ENCODE measurements around the gene CYFIP1.
"Not testable (repeated sequence)": the region's sequence is repeated elsewhere in the genome, so short reads cannot be mapped to it uniquely, and the experiment has no call there.

Gene CYFIP1

GRCh38 chr15:22980189-22981050 is at the start of gene CYFIP1:
TSS of gene CYFIP1 (minus strand) at chr15:22980368. CDS start at chr15:22947285, 33,083 bp downstream.
- DNase-seq, result peak; percentile 90

- DNase-seq, result no peak
These were observed 46.0 kb upstream of the CYFIP1 start for GRCh38 chr15:23026218-23026617.

GRCh38 chr15:23022156-23022555 is 42.0 kb upstream of the CYFIP1 start:
- no peak for DNase-seq

- DNase-seq, result no peak
These were observed 34.3 kb upstream of the CYFIP1 start for GRCh38 chr15:23014394-23015000.

GRCh38 chr15:23013681-23014080 is 33.5 kb upstream of the CYFIP1 start:
- DNase-seq, result no peak

- DNase-seq, result not testable (repeated sequence)
These were observed 32.4 kb upstream of the CYFIP1 start for GRCh38 chr15:23012616-23013015.

GRCh38 chr15:23003736-23004135 is 23.6 kb upstream of the CYFIP1 start:
- no peak for DNase-seq

- no peak for DNase-seq
These were observed 22.8 kb upstream of the CYFIP1 start for GRCh38 chr15:23002920-23003319.

- peak; percentile 11 for DNase-seq
These were observed 15.6 kb upstream of the CYFIP1 start for GRCh38 chr15:22995795-22996194.

- no peak for DNase-seq
These were observed 11.8 kb upstream of the CYFIP1 start for GRCh38 chr15:22992024-22992326.

- no peak for DNase-seq
These were observed 9.7 kb upstream of the CYFIP1 start for GRCh38 chr15:22989576-22990477.

- no peak for DNase-seq
These were observed 8.6 kb upstream of the CYFIP1 start for GRCh38 chr15:22988811-22989210.

- not testable (repeated sequence) for DNase-seq
These were observed 1.8 kb upstream of the CYFIP1 start for GRCh38 chr15:22981931-22982330.

- DNase-seq, result peak; percentile 65
These were observed 1.1 kb upstream of the CYFIP1 start for GRCh38 chr15:22981051-22981840.

- peak; percentile 85 for DNase-seq
These were observed 655 bp downstream of the CYFIP1 start for GRCh38 chr15:22979238-22980188.

GRCh38 chr15:22978691-22979237 is 1.4 kb downstream of the CYFIP1 start:
- peak; percentile 32 for DNase-seq

- no peak for DNase-seq
These were observed 5.4 kb downstream of the CYFIP1 start for GRCh38 chr15:22974745-22975144.

GRCh38 chr15:22973987-22974386 is 6.2 kb downstream of the CYFIP1 start:
- no peak for DNase-seq

- DNase-seq, result no peak
These were observed 6.9 kb downstream of the CYFIP1 start for GRCh38 chr15:22973286-22973685.

GRCh38 chr15:22969489-22969888 is 10.7 kb downstream of the CYFIP1 start:
- no peak for DNase-seq

- DNase-seq, result no peak
These were observed 11.8 kb downstream of the CYFIP1 start for GRCh38 chr15:22968366-22968765.

All from eye (tissue), 1 donor.